Endothelial cell of umbilical vein (primary cell): ENCODE data around the gene ZNF385D.

Experiments
- JUN ChIP-seq: IDR thresholded peaks from 2 replicates; pipeline ENCODE4 v1.6.1; 2011; ENCODE audit warnings: borderline replicate concordance, low read depth; ENCODE audit not compliant: insufficient read length, insufficient read depth
- POLR2A ChIP-seq: IDR thresholded peaks from 2 replicates; pipeline ENCODE4 v1.6.1; 2012; ENCODE audit warnings: low read depth, mild to moderate bottlenecking, control low read depth, low read length
- TF ChIP-seq, protein P1 (sequence below), 2 donors: IDR thresholded peaks; 1 replicate in 1 of 2; 2 replicates in 1 of 2; pipeline ENCODE4 v1.5.1; 2011; ENCODE audit warnings: low read length in 2 of 2, mild to moderate bottlenecking in 2 of 2, moderate library complexity in 2 of 2, control low read depth in 1 of 2, inconsistent platforms in 1 of 2, low read depth in 1 of 2; ENCODE audit not compliant: insufficient read depth in 1 of 2; ENCODE audit errors: extremely low read depth in 1 of 2

DNA sequence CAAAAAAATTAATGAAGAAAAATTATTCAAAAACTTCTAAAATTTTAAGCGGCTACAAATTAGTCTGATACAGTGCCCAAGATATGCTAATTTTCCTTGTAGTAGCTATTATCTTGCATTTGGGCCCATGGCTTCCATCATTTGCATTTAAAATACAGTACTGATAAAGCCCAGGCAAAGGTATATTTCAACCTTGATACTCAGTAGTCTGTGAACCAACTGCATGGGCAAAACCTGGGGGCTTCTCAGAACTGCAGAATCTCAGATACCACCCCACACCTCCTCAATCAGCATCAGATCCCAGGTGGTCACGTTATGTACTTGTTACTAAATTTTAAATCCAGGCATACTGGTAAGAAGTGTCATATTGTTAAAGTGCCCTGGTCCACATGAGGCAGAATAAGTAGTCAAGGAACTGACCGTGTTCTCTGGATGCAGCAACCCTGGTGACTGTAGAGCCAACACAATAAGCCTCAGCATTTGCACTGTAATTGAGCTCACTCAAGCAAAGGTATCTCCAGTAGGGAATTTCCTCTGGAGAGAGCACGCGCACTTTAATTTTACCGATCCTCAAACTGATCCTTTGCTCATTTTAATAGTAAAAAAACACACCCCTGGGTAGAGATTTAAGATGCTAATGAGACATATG, 31.9 kb downstream of the ZNF385D start:
- TF ChIP-seq, protein P1, sequence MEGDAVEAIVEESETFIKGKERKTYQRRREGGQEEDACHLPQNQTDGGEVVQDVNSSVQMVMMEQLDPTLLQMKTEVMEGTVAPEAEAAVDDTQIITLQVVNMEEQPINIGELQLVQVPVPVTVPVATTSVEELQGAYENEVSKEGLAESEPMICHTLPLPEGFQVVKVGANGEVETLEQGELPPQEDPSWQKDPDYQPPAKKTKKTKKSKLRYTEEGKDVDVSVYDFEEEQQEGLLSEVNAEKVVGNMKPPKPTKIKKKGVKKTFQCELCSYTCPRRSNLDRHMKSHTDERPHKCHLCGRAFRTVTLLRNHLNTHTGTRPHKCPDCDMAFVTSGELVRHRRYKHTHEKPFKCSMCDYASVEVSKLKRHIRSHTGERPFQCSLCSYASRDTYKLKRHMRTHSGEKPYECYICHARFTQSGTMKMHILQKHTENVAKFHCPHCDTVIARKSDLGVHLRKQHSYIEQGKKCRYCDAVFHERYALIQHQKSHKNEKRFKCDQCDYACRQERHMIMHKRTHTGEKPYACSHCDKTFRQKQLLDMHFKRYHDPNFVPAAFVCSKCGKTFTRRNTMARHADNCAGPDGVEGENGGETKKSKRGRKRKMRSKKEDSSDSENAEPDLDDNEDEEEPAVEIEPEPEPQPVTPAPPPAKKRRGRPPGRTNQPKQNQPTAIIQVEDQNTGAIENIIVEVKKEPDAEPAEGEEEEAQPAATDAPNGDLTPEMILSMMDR (IDR thresholded peaks at IDR 0.05; ENCODE audit: extremely low read depth in 1 of 2, insufficient read depth in 1 of 2, low read depth in 1 of 2, low read length in 2 of 2): no peak
- TF ChIP-seq POLR2A (no peak), JUN (no peak)
